HepG2 (cell line): ENCODE data around the gene TCN2. TPM values are rescaled to one million over a fixed set of nuclear protein-coding genes. Genes with fewer than 3 reads are reported as not detected.

ENCODE experiments used
- ATAC-seq: fragments of 200-7000 bp; cut with Tn5 transposase; 3 replicates; pipeline ENCODE4 v1.9.1; 2020; ENCODE audit warnings: mild to moderate bottlenecking, moderate library complexity
- BruUV-seq: library from RNA; stranded (reverse); fragments of 400-500 nt; replicated peaks from 2 replicates; lab custom pipeline; 2021; lab: Mats Ljungman, UMichigan
- CTCF ChIA-PET: fragments of 300-600 bp; formaldehyde crosslinking; extraction: SDS; loops from one replicate; lab custom pipeline; 2021; ENCODE audit warnings: low total read pairs, inconsistent platforms, low intra/inter-chr PET ratio; lab: Yijun Ruan, JAX
- POLR2A ChIA-PET: fragments of 350-600 bp; sonication (Branson Sonifier 250); formaldehyde crosslinking; loops from one replicate; lab custom pipeline; 2020; ENCODE audit warnings: antibody characterized with exemption, inconsistent platforms; lab: Yijun Ruan, JAX
- DNase-seq: peaks from one replicate; pipeline ENCODE4 v3.0.0-alpha.2; 2015; ENCODE audit warnings: low spot score
- FAIRE-seq: peaks from 3 replicates; lab custom pipeline; 2011; peaks lifted over from hg19 to GRCh38; lab: Jason Lieb, UNC
- H2AFZ ChIP-seq: one replicate; pipeline ENCODE4 v1.6.1; 2011; ENCODE audit warnings: low read length, inconsistent platforms
- H3K27ac ChIP-seq: fragments of 300-600 bp; 3 replicates; pipeline ENCODE4 v1.8.0; 2011; ENCODE audit warnings: mixed run types, mild to moderate bottlenecking, mixed read lengths, low read length, inconsistent platforms; ENCODE audit not compliant: insufficient read depth; ENCODE audit errors: extremely low read length
- H3K27me3 ChIP-seq, 2 experiments: fragments of 200-600 bp in 1 of 2; 2 replicates in 1 of 2; 3 replicates in 1 of 2; pipeline versions ENCODE4 v1.6.0 to v1.8.0; 2011; ENCODE audit warnings: low read length in 2 of 2, mild to moderate bottlenecking in 2 of 2, moderate library complexity in 2 of 2, inconsistent platforms in 1 of 2; ENCODE audit not compliant: insufficient read depth in 2 of 2, control insufficient read depth in 1 of 2
- H3K36me3 ChIP-seq, 2 experiments: fragments of 200-600 bp in 1 of 2; replicated peaks in 1 of 2; 2 replicates in 1 of 2; 3 replicates in 1 of 2; pipeline versions ENCODE4 v1.5.1 to v1.8.0; 2011; ENCODE audit warnings: low read length in 2 of 2, inconsistent platforms in 1 of 2; ENCODE audit not compliant: insufficient read depth in 2 of 2, control insufficient read depth in 1 of 2
- H3K4me1 ChIP-seq: 2 replicates; pipeline ENCODE4 v1.5.1; 2012; ENCODE audit warnings: low read length, inconsistent platforms; ENCODE audit not compliant: insufficient read depth
- H3K4me2 ChIP-seq: 2 replicates; pipeline ENCODE4 v1.6.0; 2011; ENCODE audit warnings: low read depth, low read length, inconsistent platforms
- H3K4me3 ChIP-seq, 3 experiments: fragments of 200-600 bp in 1 of 3; sonication (generic), shearing (Covaris generic) in 1 of 3; replicated peaks in 1 of 3; 2 replicates each; pipeline ENCODE4 v1.5.1; 2011 to 2016; ENCODE audit warnings: low read length in 3 of 3, inconsistent platforms in 2 of 3, low read depth in 2 of 3, mild to moderate bottlenecking in 2 of 3, control low read depth in 1 of 3, mixed read lengths in 1 of 3; ENCODE audit not compliant: insufficient read depth in 1 of 3
- H3K79me2 ChIP-seq: one replicate; pipeline ENCODE4 v1.6.1; 2011; ENCODE audit warnings: low read length, inconsistent platforms; ENCODE audit not compliant: insufficient read depth
- H3K9ac ChIP-seq: 2 replicates; pipeline ENCODE4 v1.6.0; 2011; ENCODE audit warnings: mild to moderate bottlenecking, low read depth, low read length, inconsistent platforms; ENCODE audit not compliant: insufficient read depth
- H3K9me3 ChIP-seq: 2 replicates; pipeline ENCODE4 v1.5.1; 2012; ENCODE audit warnings: mild to moderate bottlenecking, low read length
- H4K20me1 ChIP-seq: 2 replicates; pipeline ENCODE4 v1.6.0; 2011; ENCODE audit warnings: inconsistent platforms, mild to moderate bottlenecking, low read length, moderate library complexity; ENCODE audit not compliant: insufficient read depth
- FLYWCH1 ChIP-seq: sonication (generic); formaldehyde crosslinking; IDR thresholded peaks from 2 replicates; pipeline ENCODE4 v1.8.1; 2023; ENCODE audit warnings: mild to moderate bottlenecking, missing genetic modification reagents
- HNRNPUL1 ChIP-seq: fragments of 200-400 bp; formaldehyde crosslinking; IDR thresholded peaks from 2 replicates; pipeline ENCODE4 v1.6.1; 2017; ENCODE audit warnings: low read depth, mild to moderate bottlenecking, low read length, moderate library complexity
- KLF13 ChIP-seq: sonication (generic); formaldehyde crosslinking; IDR thresholded peaks from 2 replicates; pipeline ENCODE4 v1.4.0; 2020; ENCODE audit warnings: mild to moderate bottlenecking, missing genetic modification reagents
- NR1H2 ChIP-seq: sonication (generic); formaldehyde crosslinking; IDR thresholded peaks from 2 replicates; pipeline ENCODE4 v1.8.1; 2022; ENCODE audit warnings: low read depth, missing genetic modification reagents, borderline replicate concordance
- REL ChIP-seq: sonication (generic); formaldehyde crosslinking; conservative IDR thresholded peaks from 2 replicates; pipeline ENCODE4 v1.8.0; 2022; ENCODE audit warnings: mild to moderate bottlenecking, missing genetic modification reagents, moderate library complexity
- SP5 ChIP-seq: IDR thresholded peaks from 2 replicates; pipeline ENCODE4 v1.6.1; 2016; ENCODE audit warnings: low read depth, borderline replicate concordance
- ZNF737 ChIP-seq: sonication (generic); formaldehyde crosslinking; IDR thresholded peaks from 2 replicates; pipeline ENCODE4 v1.5.0; 2020; ENCODE audit warnings: missing genetic modification reagents, mild to moderate bottlenecking, borderline replicate concordance
- WGBS: methylation state at CpG from one replicate; pipeline ENCODE4 v1.1.6; 2017; ENCODE audit warnings: low lambda C conversion rate; 5-methylcytosine and 5-hydroxymethylcytosine counted together
- in situ Hi-C: cut with HindIII; loops from 2 replicates; pipeline ENCODE4 v1.10.0; 2017; ENCODE audit warnings: low pct_unique_long_range_greater_than_20kb; ENCODE audit not compliant: extremely low pct_ligation_motif_present
- intact Hi-C: fragments of 100-400 bp; cut with micrococcal nuclease; formaldehyde crosslinking; loops from one replicate; pipeline ENCODE4 v1.10.0; 2022; ENCODE audit not compliant: unreplicated experiment
- polyA plus RNA-seq, 8 experiments: library from polyadenylated mRNA; depleted of rRNA in 3 of 8; stranded (reverse) in 7 of 8; unstranded in 1 of 8; fragments of >200 nt; fragmentation: Illumina TruSeq in 4 of 8; extraction: Trizol in 4 of 8; gene quantifications; 2 replicates each; pipeline versions ENCODE4 v1.2.1 to v1.2.3, GENCODE V29; 2011 to 2016; ENCODE audit warnings: low read depth in 4 of 8, missing spikeins in 1 of 8, mixed read lengths in 1 of 8; ENCODE audit not compliant: insufficient read depth in 1 of 8
- total RNA-seq, 5 experiments: library from RNA; depleted of rRNA; stranded (reverse); fragments of >200 nt; fragmentation: Illumina TruSeq; extraction: Trizol; gene quantifications; 2 replicates each; pipeline ENCODE4 v1.2.3, GENCODE V29; 2016; ENCODE audit warnings: low read depth in 1 of 5
- TF ChIP-seq, protein P1 (sequence below): sonication (generic); formaldehyde crosslinking; conservative IDR thresholded peaks from 2 replicates; pipeline ENCODE4 v1.4.0; 2020; ENCODE audit warnings: missing genetic modification reagents
- TF ChIP-seq, protein P2 (sequence below): sonication (generic); formaldehyde crosslinking; IDR thresholded peaks from 2 replicates; pipeline ENCODE4 v1.4.0; 2020; ENCODE audit warnings: mild to moderate bottlenecking, missing genetic modification reagents
- TF ChIP-seq, protein P3 (sequence below): sonication (generic); formaldehyde crosslinking; IDR thresholded peaks from 2 replicates; pipeline ENCODE4 v1.4.0; 2020; ENCODE audit warnings: missing genetic modification reagents, borderline replicate concordance
- TF ChIP-seq, protein P4 (sequence below), 2 experiments: sonication (generic) in 1 of 2; formaldehyde crosslinking in 1 of 2; IDR thresholded peaks; 2 replicates each; pipeline versions ENCODE4 v1.5.1 to v1.6.1; 2011 to 2020; ENCODE audit warnings: borderline replicate concordance in 1 of 2, low read depth in 1 of 2, low read length in 1 of 2, mild to moderate bottlenecking in 1 of 2, missing genetic modification reagents in 1 of 2, moderate library complexity in 1 of 2
- TF ChIP-seq, protein P5 (sequence below): sonication (generic); formaldehyde crosslinking; IDR thresholded peaks from 2 replicates; pipeline ENCODE4 v1.5.0; 2020; ENCODE audit warnings: missing genetic modification reagents

TCN2 gene
- total and polyA plus RNA-seq, 2 of the 13 experiments (the other 11 are each of a cell fraction or from before 2014, with no cell fraction given), result 0.29 to 0.31 TPM

DNA sequence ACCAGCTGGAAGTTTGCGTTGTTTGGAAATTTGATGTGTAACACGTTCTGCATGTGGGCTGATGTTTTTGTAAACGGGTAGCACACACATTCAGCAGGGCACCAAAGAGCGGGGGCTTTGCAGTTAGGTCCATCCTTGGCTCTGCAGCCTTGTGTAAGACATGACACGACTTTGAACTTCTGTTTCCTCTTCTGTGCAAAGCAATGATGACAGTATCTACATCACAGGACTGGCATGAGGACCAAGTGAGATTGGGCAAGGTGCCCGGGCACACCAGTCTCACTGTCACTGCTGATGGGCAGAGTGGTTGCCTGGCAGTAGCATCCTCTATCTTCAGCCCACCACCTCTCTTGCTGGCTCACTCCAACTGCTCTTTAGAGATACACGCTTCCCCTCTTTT is 3.3 kb downstream of the TCN2 start:
- CTCF ChIA-PET, result no interaction called here
- TF ChIP-seq KLF13 (no peak), SP5 (no peak), FLYWCH1 (CRISPR knock-in tag) (no peak), NR1H2 (CRISPR knock-in tag) (no peak), HNRNPUL1 (no peak), ZNF737 (CRISPR knock-in tag) (no peak), REL (no peak)
- TF ChIP-seq, protein P1, sequence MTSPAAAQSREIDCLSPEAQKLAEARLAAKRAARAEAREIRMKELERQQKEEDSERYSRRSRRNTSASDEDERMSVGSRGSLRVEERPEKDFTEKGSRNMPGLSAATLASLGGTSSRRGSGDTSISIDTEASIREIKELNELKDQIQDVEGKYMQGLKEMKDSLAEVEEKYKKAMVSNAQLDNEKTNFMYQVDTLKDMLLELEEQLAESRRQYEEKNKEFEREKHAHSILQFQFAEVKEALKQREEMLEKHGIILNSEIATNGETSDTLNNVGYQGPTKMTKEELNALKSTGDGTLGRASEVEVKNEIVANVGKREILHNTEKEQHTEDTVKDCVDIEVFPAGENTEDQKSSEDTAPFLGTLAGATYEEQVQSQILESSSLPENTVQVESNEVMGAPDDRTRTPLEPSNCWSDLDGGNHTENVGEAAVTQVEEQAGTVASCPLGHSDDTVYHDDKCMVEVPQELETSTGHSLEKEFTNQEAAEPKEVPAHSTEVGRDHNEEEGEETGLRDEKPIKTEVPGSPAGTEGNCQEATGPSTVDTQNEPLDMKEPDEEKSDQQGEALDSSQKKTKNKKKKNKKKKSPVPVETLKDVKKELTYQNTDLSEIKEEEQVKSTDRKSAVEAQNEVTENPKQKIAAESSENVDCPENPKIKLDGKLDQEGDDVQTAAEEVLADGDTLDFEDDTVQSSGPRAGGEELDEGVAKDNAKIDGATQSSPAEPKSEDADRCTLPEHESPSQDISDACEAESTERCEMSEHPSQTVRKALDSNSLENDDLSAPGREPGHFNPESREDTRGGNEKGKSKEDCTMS, result no peak
- TF ChIP-seq, protein P2, sequence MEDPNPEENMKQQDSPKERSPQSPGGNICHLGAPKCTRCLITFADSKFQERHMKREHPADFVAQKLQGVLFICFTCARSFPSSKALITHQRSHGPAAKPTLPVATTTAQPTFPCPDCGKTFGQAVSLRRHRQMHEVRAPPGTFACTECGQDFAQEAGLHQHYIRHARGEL (CRISPR knock-in tag), result no peak
- TF ChIP-seq, protein P3, sequence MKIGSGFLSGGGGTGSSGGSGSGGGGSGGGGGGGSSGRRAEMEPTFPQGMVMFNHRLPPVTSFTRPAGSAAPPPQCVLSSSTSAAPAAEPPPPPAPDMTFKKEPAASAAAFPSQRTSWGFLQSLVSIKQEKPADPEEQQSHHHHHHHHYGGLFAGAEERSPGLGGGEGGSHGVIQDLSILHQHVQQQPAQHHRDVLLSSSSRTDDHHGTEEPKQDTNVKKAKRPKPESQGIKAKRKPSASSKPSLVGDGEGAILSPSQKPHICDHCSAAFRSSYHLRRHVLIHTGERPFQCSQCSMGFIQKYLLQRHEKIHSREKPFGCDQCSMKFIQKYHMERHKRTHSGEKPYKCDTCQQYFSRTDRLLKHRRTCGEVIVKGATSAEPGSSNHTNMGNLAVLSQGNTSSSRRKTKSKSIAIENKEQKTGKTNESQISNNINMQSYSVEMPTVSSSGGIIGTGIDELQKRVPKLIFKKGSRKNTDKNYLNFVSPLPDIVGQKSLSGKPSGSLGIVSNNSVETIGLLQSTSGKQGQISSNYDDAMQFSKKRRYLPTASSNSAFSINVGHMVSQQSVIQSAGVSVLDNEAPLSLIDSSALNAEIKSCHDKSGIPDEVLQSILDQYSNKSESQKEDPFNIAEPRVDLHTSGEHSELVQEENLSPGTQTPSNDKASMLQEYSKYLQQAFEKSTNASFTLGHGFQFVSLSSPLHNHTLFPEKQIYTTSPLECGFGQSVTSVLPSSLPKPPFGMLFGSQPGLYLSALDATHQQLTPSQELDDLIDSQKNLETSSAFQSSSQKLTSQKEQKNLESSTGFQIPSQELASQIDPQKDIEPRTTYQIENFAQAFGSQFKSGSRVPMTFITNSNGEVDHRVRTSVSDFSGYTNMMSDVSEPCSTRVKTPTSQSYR, result no peak
- TF ChIP-seq, protein P4, sequence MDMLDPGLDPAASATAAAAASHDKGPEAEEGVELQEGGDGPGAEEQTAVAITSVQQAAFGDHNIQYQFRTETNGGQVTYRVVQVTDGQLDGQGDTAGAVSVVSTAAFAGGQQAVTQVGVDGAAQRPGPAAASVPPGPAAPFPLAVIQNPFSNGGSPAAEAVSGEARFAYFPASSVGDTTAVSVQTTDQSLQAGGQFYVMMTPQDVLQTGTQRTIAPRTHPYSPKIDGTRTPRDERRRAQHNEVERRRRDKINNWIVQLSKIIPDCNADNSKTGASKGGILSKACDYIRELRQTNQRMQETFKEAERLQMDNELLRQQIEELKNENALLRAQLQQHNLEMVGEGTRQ (IDR thresholded peaks at IDR 0.05; ENCODE audit: low read depth, low read length), result no peak
- TF ChIP-seq, protein P4 (CRISPR knock-in tag; IDR thresholded peaks at IDR 0.05; ENCODE audit: borderline replicate concordance), result no peak
- TF ChIP-seq, protein P5, sequence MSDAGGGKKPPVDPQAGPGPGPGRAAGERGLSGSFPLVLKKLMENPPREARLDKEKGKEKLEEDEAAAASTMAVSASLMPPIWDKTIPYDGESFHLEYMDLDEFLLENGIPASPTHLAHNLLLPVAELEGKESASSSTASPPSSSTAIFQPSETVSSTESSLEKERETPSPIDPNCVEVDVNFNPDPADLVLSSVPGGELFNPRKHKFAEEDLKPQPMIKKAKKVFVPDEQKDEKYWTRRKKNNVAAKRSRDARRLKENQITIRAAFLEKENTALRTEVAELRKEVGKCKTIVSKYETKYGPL (CRISPR knock-in tag), result no peak
- H3K4me1 ChIP-seq, result peaks cover 36% of the 10 kb centered on the region

More for the DNA sequence above, 3.3 kb downstream of the TCN2 start:
- Histone ChIP-seq H3K27ac (no peak overlapping the region), H3K36me3 (no peaks in the 10 kb centered on the region), H3K27me3 (peaks cover 0 to 13% of the 10 kb centered on the region in 2 experiments; a peak in 3 of 5 replicates), H3K9ac (no peak overlapping the region), H4K20me1 (no peaks in the 10 kb centered on the region), H3K79me2 (no peaks in the 10 kb centered on the region), H3K4me2 (no peak overlapping the region), H3K4me3 (no peak overlapping the region), H3K9me3 (no peaks in the 10 kb centered on the region), H2AFZ (no peak overlapping the region)
- intact Hi-C loops, result no loop called here
- in situ Hi-C loops, result no loop called here
- 48% methylated on average over 7 of the region's 7 CpGs for WGBS
- POLR2A ChIA-PET, result interaction anchor here (0.6 kb wide), 1 partner anchor 830 kb away, joined by 3 read pairs; no protein-coding TSS in a partner anchor
- FAIRE-seq (no peak), ATAC-seq (no peak), DNase-seq (no peak)
- no TSS peak for BruUV-seq
